ENCODE data around the gene GUCD1. TPM values are rescaled to one million over a fixed set of nuclear protein-coding genes. Genes with fewer than 3 reads are reported as not detected.

Gene GUCD1
- total and polyA plus RNA-seq, 9 of the 15 experiments (the other 6 are each of a cell fraction or from before 2014, with no cell fraction given): 31.5 to 67.8 (median 50.3) TPM

DNA sequence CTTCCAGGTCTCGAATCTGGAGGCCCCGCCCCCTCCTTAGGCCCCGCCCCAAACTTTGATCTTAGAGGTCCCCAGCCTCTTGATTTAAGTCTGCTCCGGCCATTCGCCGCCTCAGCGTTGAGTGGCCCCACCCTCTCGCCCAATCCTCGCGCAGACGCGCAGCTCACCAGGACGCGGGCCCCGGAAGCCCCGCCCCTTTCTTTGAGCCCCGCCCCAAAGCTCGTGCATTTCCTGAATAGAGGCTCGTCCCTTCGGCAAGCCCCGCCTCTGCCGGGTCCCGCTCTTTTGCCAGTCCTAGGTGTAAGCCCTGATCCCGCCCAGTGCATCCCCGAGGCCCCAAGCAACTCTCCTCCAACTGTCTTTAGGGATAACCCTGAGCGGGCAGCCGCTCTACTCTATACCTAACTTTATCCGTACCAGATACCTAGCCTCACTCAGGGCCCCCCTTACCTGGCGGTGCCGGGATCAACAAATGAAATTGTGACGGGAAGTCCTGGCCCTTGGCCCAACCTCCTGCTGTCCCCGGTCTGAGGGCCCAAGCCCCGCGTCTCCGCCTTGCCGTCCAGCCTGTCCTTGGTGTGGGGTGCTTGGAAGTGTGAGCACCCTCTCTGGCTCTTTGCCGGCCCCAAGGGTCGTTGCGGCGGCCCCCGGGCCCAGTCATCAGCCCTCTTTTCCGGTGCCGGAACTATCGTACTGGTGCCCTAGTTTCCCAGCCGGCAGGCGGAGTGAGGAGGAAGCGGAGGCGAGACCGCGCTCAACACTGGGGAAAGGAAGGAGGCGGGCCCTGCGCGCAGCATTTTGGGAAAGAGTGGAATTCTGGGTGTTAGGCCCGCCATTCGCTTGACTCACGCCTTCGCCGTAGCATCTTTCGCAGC, 464 bp upstream of the GUCD1 start, which contains the start of gene SNRPD3 (continued):
- TF ChIP-seq TRIM25 (IDR thresholded peaks at IDR 0.05; ENCODE audit: borderline replicate concordance): no peak
- no peak for TF ChIP-seq THAP12 (CRISPR knock-in tag; IDR thresholded peaks at IDR 0.05)
- peak; percentile 70 for TF ChIP-seq RBM22 (IDR thresholded peaks at IDR 0.05; ENCODE audit: low read depth, low read length, poor library complexity, severe bottlenecking)
- TF ChIP-seq STAT5B (CRISPR knock-in tag; IDR thresholded peaks at IDR 0.05): no peak
- TF ChIP-seq CREM (IDR thresholded peaks at IDR 0.05; ENCODE audit: low read depth): peak; percentile 67
- peak; percentile 80; the same call in 1 of the 2 replicates for TF ChIP-seq ZBTB9 (CRISPR knock-in tag; IDR thresholded peaks at IDR 0.05)
- no peak for TF ChIP-seq ERF (CRISPR knock-in tag; IDR thresholded peaks at IDR 0.05)
- TF ChIP-seq ZNF24 (IDR thresholded peaks at IDR 0.05): peak; percentile 53; the same call in 1 of the 2 replicates
- no peak for TF ChIP-seq NCOA4 (IDR thresholded peaks at IDR 0.05; ENCODE audit: partially characterized antibody)
- TF ChIP-seq XRCC5 (IDR thresholded peaks at IDR 0.05; ENCODE audit: low read depth, low read length): peak; percentile 80; the same call in 1 of the 2 replicates
- 0 out of 2 replicates have a peak, but pooled peaks have one; percentile 12 for TF ChIP-seq TAL1 (IDR thresholded peaks at IDR 0.05)
- no peak for TF ChIP-seq ZNF408 (CRISPR knock-in tag; IDR thresholded peaks at IDR 0.05; ENCODE audit: low read depth)
- TF ChIP-seq BCOR (IDR thresholded peaks at IDR 0.05): no peak
- TF ChIP-seq NEUROD1 (IDR thresholded peaks at IDR 0.05; ENCODE audit: borderline replicate concordance, low read depth, low read length, partially characterized antibody): peak; percentile 73
- no peak for TF ChIP-seq ZNF280B (CRISPR knock-in tag; IDR thresholded peaks at IDR 0.05)
- no peak for TF ChIP-seq RAD21 (CRISPR knock-in tag; conservative IDR thresholded peaks at IDR 0.05 in 1 of 2, IDR thresholded peaks at IDR 0.05 in 1 of 2)
- no peak for TF ChIP-seq HSF4 (CRISPR knock-in tag; IDR thresholded peaks at IDR 0.05; ENCODE audit: borderline replicate concordance)
- TF ChIP-seq BHLHE40 (IDR thresholded peaks at IDR 0.05; ENCODE audit: low read length): no peak
- no peak for TF ChIP-seq ZKSCAN8 (CRISPR knock-in tag; IDR thresholded peaks at IDR 0.05)
- peak in 1 of 2 experiments; percentile 80; a peak in 2 of 4 replicates for TF ChIP-seq SIN3A (IDR thresholded peaks at IDR 0.05; ENCODE audit: borderline replicate concordance in 2 of 2, control insufficient read depth in 1 of 2, low read depth in 2 of 2, low read length in 2 of 2)
